ENCODE measurements around the gene APOC1.

GRCh38 chr19:44925114-44925891 lies 10.9 kb downstream of the APOC1 start:
- TF ChIP-seq, protein P1, sequence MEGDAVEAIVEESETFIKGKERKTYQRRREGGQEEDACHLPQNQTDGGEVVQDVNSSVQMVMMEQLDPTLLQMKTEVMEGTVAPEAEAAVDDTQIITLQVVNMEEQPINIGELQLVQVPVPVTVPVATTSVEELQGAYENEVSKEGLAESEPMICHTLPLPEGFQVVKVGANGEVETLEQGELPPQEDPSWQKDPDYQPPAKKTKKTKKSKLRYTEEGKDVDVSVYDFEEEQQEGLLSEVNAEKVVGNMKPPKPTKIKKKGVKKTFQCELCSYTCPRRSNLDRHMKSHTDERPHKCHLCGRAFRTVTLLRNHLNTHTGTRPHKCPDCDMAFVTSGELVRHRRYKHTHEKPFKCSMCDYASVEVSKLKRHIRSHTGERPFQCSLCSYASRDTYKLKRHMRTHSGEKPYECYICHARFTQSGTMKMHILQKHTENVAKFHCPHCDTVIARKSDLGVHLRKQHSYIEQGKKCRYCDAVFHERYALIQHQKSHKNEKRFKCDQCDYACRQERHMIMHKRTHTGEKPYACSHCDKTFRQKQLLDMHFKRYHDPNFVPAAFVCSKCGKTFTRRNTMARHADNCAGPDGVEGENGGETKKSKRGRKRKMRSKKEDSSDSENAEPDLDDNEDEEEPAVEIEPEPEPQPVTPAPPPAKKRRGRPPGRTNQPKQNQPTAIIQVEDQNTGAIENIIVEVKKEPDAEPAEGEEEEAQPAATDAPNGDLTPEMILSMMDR (IDR thresholded peaks at IDR 0.05) = no peak
- no peak for TF ChIP-seq POLR2A (IDR thresholded peaks at IDR 0.05)

Data from body of pancreas (tissue), 4 donors.